ENCODE results near the gene TBC1D26. TPM values are rescaled to one million over a fixed set of nuclear protein-coding genes. Genes with fewer than 3 reads are reported as not detected.
"Not testable (repeated sequence)": the region's sequence is repeated elsewhere in the genome, so short reads cannot be mapped to it uniquely, and the experiment has no call there.

The TBC1D26 gene
- total RNA-seq, 1 donor from 2014 or later: 3.8 TPM

GRCh38 chr17:15788365-15788764, 56.3 kb downstream of the TBC1D26 start:
- H3K36me3 Mint-ChIP-seq; H3K27ac Mint-ChIP-seq; H3K27me3 Mint-ChIP-seq (ENCODE audit: low read depth); H3K4me3 Mint-ChIP-seq; DNase-seq (ENCODE audit: low spot score in 2 of 2, unreplicated experiment in 2 of 2); H3K9me3 Mint-ChIP-seq; H3K4me1 Mint-ChIP-seq: not testable (repeated sequence)

Other genes with a start within 250 kb of the TBC1D26 start
- gene TVP23C, start 168.8 kb upstream of the TBC1D26 start, total RNA-seq: 61.1 to 66.4 TPM (median 62.0 TPM) in 3 replicates
- gene FBXW10B, start 112.6 kb upstream of the TBC1D26 start, total RNA-seq: 0.99 to 1.5 TPM (median 1.3 TPM) in 3 replicates
- 35.9 to 36.5 TPM (median 36.2 TPM) in 3 replicates for gene TRIM16, start 48.0 kb upstream of the TBC1D26 start, total RNA-seq
- 82.2 to 91.9 TPM (median 89.6 TPM) in 3 replicates for gene ZNF286A, start 32.5 kb upstream of the TBC1D26 start, total RNA-seq
- gene ADORA2B, start 212.8 kb downstream of the TBC1D26 start, total RNA-seq: 3.8 to 4.6 TPM (median 4.5 TPM) in 3 replicates